Measurements from ENCODE around the gene FNDC3B.

Gene FNDC3B

GRCh38 chr3:172404237-172404962, 365.0 kb downstream of the FNDC3B start:
- Histone ChIP-seq H3K4me1 (ENCODE audit: insufficient read depth, low read length) (no peaks in the 10 kb centered on the region), H3K27ac (ENCODE audit: low read depth, low read length) (no peak overlapping the region), H3K9me3 (ENCODE audit: insufficient read depth, low read depth, low read length) (no peaks in the 10 kb centered on the region), H3K9ac (ENCODE audit: low read depth, low read length) (no peak overlapping the region), H3K27me3 (ENCODE audit: insufficient read depth, low read length) (no peaks in the 10 kb centered on the region), H3K4me3 (ENCODE audit: low read length) (no peak overlapping the region), H3K36me3 (ENCODE audit: insufficient read depth, low read length) (peaks cover 12% of the 10 kb centered on the region; the same call in 1 of the 2 replicates)
- WGBS: 84% methylated on average over 12 of the region's 12 CpGs

DNA sequence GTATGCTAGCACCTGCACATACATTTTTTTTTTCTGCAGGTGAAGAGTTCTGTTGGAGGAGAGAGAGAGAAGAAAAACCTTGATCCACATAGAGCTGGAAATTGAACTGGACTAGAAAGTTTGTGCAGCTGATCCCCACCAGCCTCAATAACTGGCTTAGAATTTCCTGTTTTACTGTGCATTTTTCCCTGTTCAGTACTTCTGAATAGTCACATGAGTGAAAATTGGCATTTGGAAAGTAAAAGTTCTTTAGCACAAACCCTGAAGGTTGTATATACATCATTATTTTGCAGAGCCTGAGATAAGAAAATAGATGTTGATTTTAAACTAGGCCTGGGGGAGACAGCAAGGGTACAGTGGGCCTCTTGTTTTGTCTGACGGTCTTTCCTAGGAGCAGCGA, 366.5 kb downstream of the FNDC3B start:
- 95% methylated on average over 2 of the region's 2 CpGs for WGBS
- no peak overlapping the region for H3K9ac ChIP-seq (ENCODE audit: low read depth, low read length)
- H3K36me3 ChIP-seq (ENCODE audit: insufficient read depth, low read length): peaks cover 4% of the 10 kb centered on the region; the same call in 1 of the 2 replicates
- H3K4me1 ChIP-seq (ENCODE audit: insufficient read depth, low read length): no peaks in the 10 kb centered on the region
- H3K4me3 ChIP-seq (ENCODE audit: low read length): no peak overlapping the region
- H3K27ac ChIP-seq (ENCODE audit: low read depth, low read length): no peak overlapping the region
- H3K9me3 ChIP-seq (ENCODE audit: insufficient read depth, low read depth, low read length): no peaks in the 10 kb centered on the region
- H3K27me3 ChIP-seq (ENCODE audit: insufficient read depth, low read length): no peaks in the 10 kb centered on the region

DNA sequence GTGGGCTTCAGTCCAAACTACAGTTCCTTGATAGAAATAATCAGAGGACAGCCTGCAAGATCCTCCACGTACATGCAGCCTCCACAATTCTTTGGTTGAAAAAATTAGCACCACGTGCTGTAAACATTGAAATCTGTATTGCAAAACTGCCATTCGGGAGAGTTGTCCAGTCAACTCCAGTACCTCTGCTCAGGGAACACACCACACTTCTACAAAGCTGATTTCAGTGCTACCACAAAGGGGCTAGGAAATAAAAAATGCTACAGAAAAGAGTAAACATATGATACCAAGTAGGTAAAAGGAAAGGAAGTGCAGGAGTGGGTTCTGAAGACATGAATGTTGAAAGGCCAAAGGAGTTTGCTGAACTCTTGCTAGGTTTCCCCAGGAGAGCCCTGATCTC, 368.5 kb downstream of the FNDC3B start:
- no peaks in the 10 kb centered on the region for H3K27me3 ChIP-seq (ENCODE audit: insufficient read depth, low read length)
- H3K36me3 ChIP-seq (ENCODE audit: insufficient read depth, low read length): no peaks in the 10 kb centered on the region
- H3K9ac ChIP-seq (ENCODE audit: low read depth, low read length): no peak overlapping the region
- 91% methylated on average over 3 of the region's 3 CpGs for WGBS
- no peaks in the 10 kb centered on the region for H3K9me3 ChIP-seq (ENCODE audit: insufficient read depth, low read depth, low read length)
- H3K4me1 ChIP-seq (ENCODE audit: insufficient read depth, low read length): no peaks in the 10 kb centered on the region
- no peak overlapping the region for H3K27ac ChIP-seq (ENCODE audit: low read depth, low read length)
- no peak overlapping the region for H3K4me3 ChIP-seq (ENCODE audit: low read length)

DNA sequence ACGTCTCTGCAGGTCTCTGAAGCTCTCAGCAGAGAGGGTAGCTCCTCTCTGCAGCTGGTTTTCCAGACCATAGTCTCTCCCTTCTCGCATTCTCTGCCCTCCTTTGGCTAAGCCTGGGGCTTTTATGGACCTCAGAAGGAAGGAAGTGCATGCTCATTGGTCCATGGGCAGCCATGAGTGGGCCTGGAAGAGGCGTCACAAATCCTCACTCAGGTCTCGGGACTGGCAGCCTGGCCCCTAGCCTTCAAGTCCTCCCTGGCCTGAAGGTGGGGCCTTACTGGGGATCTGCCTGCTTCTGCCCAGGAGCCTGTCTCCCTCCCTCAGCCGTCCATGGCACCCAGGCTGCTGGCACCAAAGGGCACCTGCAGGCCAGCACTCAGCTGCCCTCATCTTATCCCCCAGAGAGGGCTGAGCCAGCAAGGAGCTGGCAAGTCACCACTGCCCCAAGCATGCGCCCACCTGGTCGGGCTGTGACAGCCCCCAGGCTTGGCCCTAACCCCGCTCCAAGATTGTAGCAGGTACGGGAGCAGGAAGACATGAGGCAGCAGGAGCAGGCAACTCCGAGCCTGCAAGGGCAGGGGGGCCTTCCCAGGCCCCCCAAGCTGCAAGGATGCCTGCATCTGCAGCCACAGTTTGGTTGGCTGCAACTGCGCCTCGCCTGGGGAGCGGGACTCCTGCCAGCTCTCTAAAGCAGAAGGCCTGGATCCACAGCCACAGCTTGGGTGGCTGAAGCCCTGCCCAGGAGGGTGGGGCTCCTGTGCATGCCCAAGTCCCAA, 371.5 kb downstream of the FNDC3B start:
- no peak overlapping the region for H3K9ac ChIP-seq (ENCODE audit: low read depth, low read length)
- no peaks in the 10 kb centered on the region for H3K27me3 ChIP-seq (ENCODE audit: insufficient read depth, low read length)
- H3K27ac ChIP-seq (ENCODE audit: low read depth, low read length): no peak overlapping the region
- no peak overlapping the region for H3K4me3 ChIP-seq (ENCODE audit: low read length)
- no peaks in the 10 kb centered on the region for H3K9me3 ChIP-seq (ENCODE audit: insufficient read depth, low read depth, low read length)
- no peaks in the 10 kb centered on the region for H3K36me3 ChIP-seq (ENCODE audit: insufficient read depth, low read length)
- WGBS: 93% methylated on average over 13 of the region's 13 CpGs
- no peaks in the 10 kb centered on the region for H3K4me1 ChIP-seq (ENCODE audit: insufficient read depth, low read length)

- Histone ChIP-seq H3K27me3 (ENCODE audit: insufficient read depth, low read length) (no peaks in the 10 kb centered on the region), H3K4me1 (ENCODE audit: insufficient read depth, low read length) (no peaks in the 10 kb centered on the region), H3K4me3 (ENCODE audit: low read length) (no peak overlapping the region), H3K36me3 (ENCODE audit: insufficient read depth, low read length) (no peaks in the 10 kb centered on the region), H3K9ac (ENCODE audit: low read depth, low read length) (no peak overlapping the region), H3K9me3 (ENCODE audit: insufficient read depth, low read depth, low read length) (no peaks in the 10 kb centered on the region), H3K27ac (ENCODE audit: low read depth, low read length) (no peak overlapping the region)
- 92% methylated on average over 6 of the region's 6 CpGs for WGBS
These were observed 372.1 kb downstream of the FNDC3B start for GRCh38 chr3:172411478-172411947.

GRCh38 chr3:172415323-172415722, 375.9 kb downstream of the FNDC3B start:
- Histone ChIP-seq H3K27ac (ENCODE audit: low read depth, low read length) (no peak overlapping the region), H3K9ac (ENCODE audit: low read depth, low read length) (no peak overlapping the region), H3K4me3 (ENCODE audit: low read length) (no peak overlapping the region), H3K9me3 (ENCODE audit: insufficient read depth, low read depth, low read length) (no peaks in the 10 kb centered on the region), H3K36me3 (ENCODE audit: insufficient read depth, low read length) (no peaks in the 10 kb centered on the region), H3K27me3 (ENCODE audit: insufficient read depth, low read length) (no peaks in the 10 kb centered on the region), H3K4me1 (ENCODE audit: insufficient read depth, low read length) (no peaks in the 10 kb centered on the region)
- WGBS: 94% methylated on average over 5 of the region's 5 CpGs

GRCh38 chr3:172437713-172438112, 398.3 kb downstream of the FNDC3B start:
- Histone ChIP-seq H3K9ac (ENCODE audit: low read depth, low read length) (no peak overlapping the region), H3K4me3 (ENCODE audit: low read length) (no peak overlapping the region), H3K27me3 (ENCODE audit: insufficient read depth, low read length) (peaks cover 8% of the 10 kb centered on the region; the same call in 1 of the 2 replicates), H3K9me3 (ENCODE audit: insufficient read depth, low read depth, low read length) (no peaks in the 10 kb centered on the region; the same call in 1 of the 2 replicates), H3K27ac (ENCODE audit: low read depth, low read length) (no peak overlapping the region), H3K4me1 (ENCODE audit: insufficient read depth, low read length) (no peaks in the 10 kb centered on the region), H3K36me3 (ENCODE audit: insufficient read depth, low read length) (no peaks in the 10 kb centered on the region)

- Histone ChIP-seq H3K9ac (ENCODE audit: low read depth, low read length) (no peak overlapping the region), H3K36me3 (ENCODE audit: insufficient read depth, low read length) (no peaks in the 10 kb centered on the region), H3K27me3 (ENCODE audit: insufficient read depth, low read length) (peaks cover 12% of the 10 kb centered on the region), H3K4me3 (ENCODE audit: low read length) (no peak overlapping the region), H3K27ac (ENCODE audit: low read depth, low read length) (no peak overlapping the region), H3K4me1 (ENCODE audit: insufficient read depth, low read length) (no peaks in the 10 kb centered on the region), H3K9me3 (ENCODE audit: insufficient read depth, low read depth, low read length) (no peaks in the 10 kb centered on the region)
- 74% methylated on average over 3 of the region's 4 CpGs for WGBS
These were observed 398.8 kb downstream of the FNDC3B start for GRCh38 chr3:172438186-172438585.

GRCh38 chr3:172441581-172441980, 402.2 kb downstream of the FNDC3B start:
- Histone ChIP-seq H3K4me3 (ENCODE audit: low read length) (no peak overlapping the region), H3K4me1 (ENCODE audit: insufficient read depth, low read length) (no peaks in the 10 kb centered on the region), H3K27me3 (ENCODE audit: insufficient read depth, low read length) (peaks cover 44% of the 10 kb centered on the region), H3K9me3 (ENCODE audit: insufficient read depth, low read depth, low read length) (no peaks in the 10 kb centered on the region), H3K36me3 (ENCODE audit: insufficient read depth, low read length) (no peaks in the 10 kb centered on the region), H3K9ac (ENCODE audit: low read depth, low read length) (no peak overlapping the region), H3K27ac (ENCODE audit: low read depth, low read length) (no peak overlapping the region)
- 94% methylated on average over 2 of the region's 5 CpGs for WGBS

DNA sequence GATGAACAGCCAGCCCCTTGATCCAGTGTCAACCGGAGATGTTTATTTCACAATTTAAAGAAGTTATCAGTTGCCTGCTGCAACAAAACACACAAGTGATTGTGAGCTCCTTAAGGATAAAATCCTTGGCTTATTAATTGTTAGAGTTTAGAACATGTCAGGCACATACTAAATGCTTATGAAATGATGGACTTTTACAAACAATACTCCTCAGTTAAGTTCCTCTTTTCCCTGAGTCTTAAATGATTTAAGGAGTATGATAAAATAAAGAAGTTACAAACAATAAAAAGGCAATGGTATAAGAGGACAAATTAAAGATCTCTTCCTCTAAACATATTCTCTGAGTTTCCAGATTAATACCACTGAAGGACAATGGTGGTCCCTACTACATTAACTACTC, 403.2 kb downstream of the FNDC3B start:
- WGBS: 91% methylated on average over 1 of the region's 1 CpG
- Histone ChIP-seq H3K4me3 (ENCODE audit: low read length) (no peak overlapping the region), H3K27ac (ENCODE audit: low read depth, low read length) (no peak overlapping the region), H3K9me3 (ENCODE audit: insufficient read depth, low read depth, low read length) (no peaks in the 10 kb centered on the region), H3K4me1 (ENCODE audit: insufficient read depth, low read length) (no peaks in the 10 kb centered on the region), H3K9ac (ENCODE audit: low read depth, low read length) (no peak overlapping the region), H3K36me3 (ENCODE audit: insufficient read depth, low read length) (no peaks in the 10 kb centered on the region), H3K27me3 (ENCODE audit: insufficient read depth, low read length) (peaks cover 54% of the 10 kb centered on the region)

- no peak overlapping the region for H3K27ac ChIP-seq (ENCODE audit: low read depth, low read length)
- no peaks in the 10 kb centered on the region for H3K9me3 ChIP-seq (ENCODE audit: insufficient read depth, low read depth, low read length)
- H3K4me1 ChIP-seq (ENCODE audit: insufficient read depth, low read length): peaks cover 3% of the 10 kb centered on the region
- H3K9ac ChIP-seq (ENCODE audit: low read depth, low read length): no peak overlapping the region
- WGBS: 96% methylated on average over 5 of the region's 6 CpGs
- H3K27me3 ChIP-seq (ENCODE audit: insufficient read depth, low read length): peaks cover 76% of the 10 kb centered on the region
- no peak overlapping the region for H3K4me3 ChIP-seq (ENCODE audit: low read length)
- H3K36me3 ChIP-seq (ENCODE audit: insufficient read depth, low read length): no peaks in the 10 kb centered on the region
These were observed 405.4 kb downstream of the FNDC3B start for GRCh38 chr3:172444821-172445220.

All from HUES64 (cell line).